ENCODE data around the gene VWA3A. TPM values are rescaled to one million over a fixed set of nuclear protein-coding genes. Genes with fewer than 3 reads are reported as not detected.
"Not testable (repeated sequence)": the region's sequence is repeated elsewhere in the genome, so short reads cannot be mapped to it uniquely, and the experiment has no call there.

The VWA3A gene
- polyA plus RNA-seq, 6 donors from 2014 or later, result 0.08 TPM; not detected in 5

- peak within 1 kb of the TSS in 7 of 8 donors; percentile 48 to 72 (median 61) for H3K4me3 Mint-ChIP-seq
- ATAC-seq (ENCODE audit: low read depth in 2 of 2) (peak; percentile 63 to 66), DNase-seq (peak; percentile 14)
- H3K36me3 Mint-ChIP-seq, result peaks cover 5 to 9% of the 10 kb centered on the region in 2 donors
- peaks cover 0 to 5% (median 4%) of the 10 kb centered on the region in 7 donors for H3K9me3 Mint-ChIP-seq
- peaks cover 0 to 12% (median 3%) of the 10 kb centered on the region in 3 donors for H3K4me1 Mint-ChIP-seq
- H3K27me3 Mint-ChIP-seq, result peaks cover 26 to 37% (median 30%) of the 10 kb centered on the region in 3 donors
- peak within 1 kb of the TSS in 1 of 6 donors; percentile 64 for H3K27ac Mint-ChIP-seq
These were observed 69.8 kb downstream of the VWA3A start, which contains the start of gene SDR42E2 for GRCh38 chr16:22161999-22162655. Gene SDR42E2 (plus strand): TSS chr16:22162506. CDS start chr16:22165583, 3,077 bp downstream.

GRCh38 chr16:22162656-22163009 lies 70.3 kb downstream of the VWA3A start:
- DNase-seq, result no peak
- H3K9me3 Mint-ChIP-seq, result peaks cover 0 to 5% (median 4%) of the 10 kb centered on the region in 7 donors
- H3K36me3 Mint-ChIP-seq, result peaks cover 5 to 9% of the 10 kb centered on the region in 2 donors
- peaks cover 26 to 37% (median 30%) of the 10 kb centered on the region in 3 donors for H3K27me3 Mint-ChIP-seq
- H3K27ac Mint-ChIP-seq, result peak overlapping the region in 1 of 6 donors; percentile 64
- peak overlapping the region in 5 of 8 donors; percentile 9 to 57 (median 28) for H3K4me3 Mint-ChIP-seq
- H3K4me1 Mint-ChIP-seq, result peaks cover 0 to 12% (median 3%) of the 10 kb centered on the region in 3 donors
- ATAC-seq (ENCODE audit: low read depth in 2 of 2), result no peak

- H3K9me3 Mint-ChIP-seq, result peaks cover 0 to 5% (median 4%) of the 10 kb centered on the region in 7 donors
- DNase-seq, result no peak
- H3K27me3 Mint-ChIP-seq, result peaks cover 25 to 33% (median 27%) of the 10 kb centered on the region in 3 donors
- H3K4me1 Mint-ChIP-seq, result peaks cover 0 to 12% (median 3%) of the 10 kb centered on the region in 3 donors
- H3K36me3 Mint-ChIP-seq, result peaks cover 5 to 9% of the 10 kb centered on the region in 2 donors
- H3K27ac Mint-ChIP-seq, result no peak overlapping the region
- no peak overlapping the region for H3K4me3 Mint-ChIP-seq
- ATAC-seq (ENCODE audit: low read depth in 2 of 2), result no peak
These were observed 71.5 kb downstream of the VWA3A start for GRCh38 chr16:22163806-22164205.

- DNase-seq (no peak), ATAC-seq (ENCODE audit: low read depth in 2 of 2) (no peak)
- no peak overlapping the region for H3K27ac Mint-ChIP-seq
- no peak overlapping the region for H3K4me3 Mint-ChIP-seq
- peaks cover 0 to 5% (median 4%) of the 10 kb centered on the region in 7 donors for H3K9me3 Mint-ChIP-seq
- peaks cover 5 to 9% of the 10 kb centered on the region in 2 donors for H3K36me3 Mint-ChIP-seq
- H3K4me1 Mint-ChIP-seq, result peaks cover 0 to 12% (median 3%) of the 10 kb centered on the region in 3 donors
- peaks cover 21 to 26% (median 22%) of the 10 kb centered on the region in 3 donors for H3K27me3 Mint-ChIP-seq
These were observed 72.1 kb downstream of the VWA3A start for GRCh38 chr16:22164482-22164881.

GRCh38 chr16:22165508-22166285 lies 73.4 kb downstream of the VWA3A start:
- Mint-ChIP-seq H3K27me3 (peaks cover 11 to 14% (median 13%) of the 10 kb centered on the region in 3 donors), H3K4me3 (no peak overlapping the region), H3K27ac (no peak overlapping the region), H3K4me1 (peaks cover 0 to 12% (median 2%) of the 10 kb centered on the region in 3 donors), H3K9me3 (peaks cover 0 to 5% (median 4%) of the 10 kb centered on the region in 7 donors), H3K36me3 (peaks cover 5 to 9% of the 10 kb centered on the region in 2 donors)
- ATAC-seq (ENCODE audit: low read depth in 2 of 2) (no peak), DNase-seq (no peak)

- DNase-seq (no peak), ATAC-seq (ENCODE audit: low read depth in 2 of 2) (no peak)
- no peaks in the 10 kb centered on the region for H3K36me3 Mint-ChIP-seq
- no peak overlapping the region for H3K27ac Mint-ChIP-seq
- no peaks in the 10 kb centered on the region for H3K27me3 Mint-ChIP-seq
- H3K4me3 Mint-ChIP-seq, result no peak overlapping the region
- peaks cover 0 to 6% (median 5%) of the 10 kb centered on the region in 3 donors for H3K4me1 Mint-ChIP-seq
- H3K9me3 Mint-ChIP-seq, result no peaks in the 10 kb centered on the region
These were observed 79.6 kb downstream of the VWA3A start for GRCh38 chr16:22171953-22172352.

GRCh38 chr16:22172642-22173041 lies 80.3 kb downstream of the VWA3A start:
- DNase-seq; H3K4me3 Mint-ChIP-seq; H3K27me3 Mint-ChIP-seq; H3K4me1 Mint-ChIP-seq; H3K36me3 Mint-ChIP-seq; ATAC-seq (ENCODE audit: low read depth in 2 of 2); H3K9me3 Mint-ChIP-seq; H3K27ac Mint-ChIP-seq: not testable (repeated sequence)

GRCh38 chr16:22174642-22175041 lies 82.3 kb downstream of the VWA3A start:
- Mint-ChIP-seq H3K27ac (no peak overlapping the region), H3K27me3 (no peaks in the 10 kb centered on the region), H3K9me3 (no peaks in the 10 kb centered on the region), H3K36me3 (no peaks in the 10 kb centered on the region), H3K4me1 (peaks cover 0 to 6% (median 5%) of the 10 kb centered on the region in 3 donors), H3K4me3 (peak overlapping the region in 1 of 8 donors; percentile 12)
- DNase-seq, result no peak
- no peak for ATAC-seq (ENCODE audit: low read depth in 2 of 2)

GRCh38 chr16:22177968-22178930 lies 85.9 kb downstream of the VWA3A start:
- no peaks in the 10 kb centered on the region for H3K36me3 Mint-ChIP-seq
- no peaks in the 10 kb centered on the region for H3K27me3 Mint-ChIP-seq
- H3K9me3 Mint-ChIP-seq, result no peaks in the 10 kb centered on the region
- no peak overlapping the region for H3K27ac Mint-ChIP-seq
- ATAC-seq (ENCODE audit: low read depth in 2 of 2) (no peak), DNase-seq (no peak)
- H3K4me1 Mint-ChIP-seq, result peaks cover 0 to 6% (median 5%) of the 10 kb centered on the region in 3 donors
- H3K4me3 Mint-ChIP-seq, result no peak overlapping the region

GRCh38 chr16:22181426-22181825 lies 89.1 kb downstream of the VWA3A start:
- DNase-seq (no peak), ATAC-seq (ENCODE audit: low read depth in 2 of 2) (no peak)
- peak overlapping the region in 1 of 8 donors; percentile 47 for H3K4me3 Mint-ChIP-seq
- H3K9me3 Mint-ChIP-seq, result no peaks in the 10 kb centered on the region
- H3K4me1 Mint-ChIP-seq, result no peaks in the 10 kb centered on the region
- no peaks in the 10 kb centered on the region for H3K36me3 Mint-ChIP-seq
- peak overlapping the region in 1 of 6 donors; percentile 82 for H3K27ac Mint-ChIP-seq
- no peaks in the 10 kb centered on the region for H3K27me3 Mint-ChIP-seq

GRCh38 chr16:22181843-22182242 lies 89.5 kb downstream of the VWA3A start:
- DNase-seq, result no peak
- Mint-ChIP-seq H3K4me1 (peaks cover 0 to 1% (median 0%) of the 10 kb centered on the region in 3 donors), H3K36me3 (no peaks in the 10 kb centered on the region), H3K9me3 (no peaks in the 10 kb centered on the region), H3K4me3 (no peak overlapping the region), H3K27ac (no peak overlapping the region), H3K27me3 (no peaks in the 10 kb centered on the region)
- ATAC-seq (ENCODE audit: low read depth in 2 of 2), result no peak

- Mint-ChIP-seq H3K27ac (no peak overlapping the region), H3K27me3 (no peaks in the 10 kb centered on the region), H3K4me3 (no peak overlapping the region)
These were observed 91.0 kb downstream of the VWA3A start for GRCh38 chr16:22183335-22183734.

More at GRCh38 chr16:22183335-22183734, 91.0 kb downstream of the VWA3A start:
- Mint-ChIP-seq H3K36me3 (no peaks in the 10 kb centered on the region), H3K9me3 (no peaks in the 10 kb centered on the region), H3K4me1 (peaks cover 5 to 8% (median 7%) of the 10 kb centered on the region in 3 donors)
- ATAC-seq (ENCODE audit: low read depth in 2 of 2) (no peak), DNase-seq (no peak)
